Body of pancreas (tissue), 4 donors: ENCODE data around the gene JAKMIP2. TPM values are rescaled to one million over a fixed set of nuclear protein-coding genes. Genes with fewer than 3 reads are reported as not detected.

Experiments used
- ATAC-seq: fragments of 150-250 bp; one replicate; pipeline ENCODE4 v1.9.1; 2016
- DNase-seq, 4 donors: peaks; one replicate each; pipeline ENCODE4 v3.0.0-alpha.2; 2019
- H3K27ac ChIP-seq, 4 donors: fragments of 200-600 bp; sonication (generic); 1 replicate in 3 of 4; 2 replicates in 1 of 4; pipeline versions ENCODE4 v1.5.1 to v1.6.1; 2016 to 2019; ENCODE audit warnings: mild to moderate bottlenecking in 1 of 4, mixed read lengths in 1 of 4, moderate library complexity in 1 of 4
- H3K27me3 ChIP-seq, 2 donors: fragments of 200-600 bp; sonication (generic); one replicate each; pipeline ENCODE4 v1.6.0; 2016; ENCODE audit warnings: mild to moderate bottlenecking in 1 of 2
- H3K36me3 ChIP-seq, 2 donors: fragments of 200-600 bp; sonication (generic); replicated peaks in 1 of 2; 2 replicates each; pipeline ENCODE4 v1.5.1; 2016; ENCODE audit warnings: low read depth in 2 of 2; ENCODE audit not compliant: insufficient read depth in 1 of 2
- H3K4me1 ChIP-seq: fragments of 200-600 bp; sonication (generic); one replicate; pipeline ENCODE4 v1.6.0; 2016
- H3K4me3 ChIP-seq, 2 donors: fragments of 200-600 bp; sonication (generic); 1 replicate in 1 of 2; 2 replicates in 1 of 2; pipeline ENCODE4 v1.5.1; 2016 to 2019
- H3K9me3 ChIP-seq, 3 donors: fragments of 200-600 bp; sonication (generic); 1 replicate in 2 of 3; 2 replicates in 1 of 3; pipeline ENCODE4 v1.5.1; 2016
- POLR2A ChIP-seq, 3 donors: fragments of 450-650 bp; IDR thresholded peaks; one replicate each; pipeline ENCODE4 v1.6.1; 2016; ENCODE audit warnings: antibody characterized with exemption in 3 of 3, mild to moderate bottlenecking in 2 of 3
- WGBS, 2 donors: methylation state at CpG; one replicate each; pipeline ENCODE4 v1.1.5; 2017; 5-methylcytosine and 5-hydroxymethylcytosine counted together
- intact Hi-C: fragments of 100-400 bp; cut with DNase I; formaldehyde crosslinking; loops from one replicate; pipeline ENCODE4 v1.15.1; 2023
- total RNA-seq, 2 donors: library from RNA; depleted of rRNA; stranded (reverse); fragments of >200 nt; gene quantifications; one replicate each; pipeline ENCODE4 v1.1.0, GENCODE V29; 2016
- TF ChIP-seq, protein P1 (sequence below), 7 experiments: fragments of 450-650 bp in 4 of 7; fragments of 200-600 bp in 3 of 7; sonication (generic) in 3 of 7; IDR thresholded peaks; one replicate each; pipeline ENCODE4 v1.5.1; 2016 to 2019; ENCODE audit warnings: antibody characterized with exemption in 7 of 7

Gene JAKMIP2
- total RNA-seq, 2 donors from 2014 or later: 0.78 to 1.3 TPM

DNA sequence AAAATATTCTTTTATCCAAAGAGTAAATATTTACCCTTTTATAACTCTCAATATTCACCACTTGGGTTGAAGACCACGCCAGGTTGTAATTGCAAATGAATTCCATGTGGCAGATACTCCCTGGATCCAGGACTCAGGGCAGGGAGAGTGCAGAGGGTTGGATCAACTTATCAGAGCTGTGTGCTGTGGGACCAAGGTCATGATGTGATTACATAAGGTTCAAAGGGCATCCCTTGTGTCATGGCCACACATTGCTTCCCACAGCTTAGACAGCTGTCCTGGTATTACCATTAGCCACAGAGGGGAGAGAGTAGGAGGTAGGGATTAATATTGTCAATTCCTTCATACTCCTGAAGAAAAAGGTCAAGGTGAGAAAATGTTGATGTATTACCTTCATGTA is 133.9 kb downstream of the JAKMIP2 start:
- 73 to 76% methylated on average over 1 of the region's 1 CpG for WGBS, 2 donors
- TF ChIP-seq, protein P1, sequence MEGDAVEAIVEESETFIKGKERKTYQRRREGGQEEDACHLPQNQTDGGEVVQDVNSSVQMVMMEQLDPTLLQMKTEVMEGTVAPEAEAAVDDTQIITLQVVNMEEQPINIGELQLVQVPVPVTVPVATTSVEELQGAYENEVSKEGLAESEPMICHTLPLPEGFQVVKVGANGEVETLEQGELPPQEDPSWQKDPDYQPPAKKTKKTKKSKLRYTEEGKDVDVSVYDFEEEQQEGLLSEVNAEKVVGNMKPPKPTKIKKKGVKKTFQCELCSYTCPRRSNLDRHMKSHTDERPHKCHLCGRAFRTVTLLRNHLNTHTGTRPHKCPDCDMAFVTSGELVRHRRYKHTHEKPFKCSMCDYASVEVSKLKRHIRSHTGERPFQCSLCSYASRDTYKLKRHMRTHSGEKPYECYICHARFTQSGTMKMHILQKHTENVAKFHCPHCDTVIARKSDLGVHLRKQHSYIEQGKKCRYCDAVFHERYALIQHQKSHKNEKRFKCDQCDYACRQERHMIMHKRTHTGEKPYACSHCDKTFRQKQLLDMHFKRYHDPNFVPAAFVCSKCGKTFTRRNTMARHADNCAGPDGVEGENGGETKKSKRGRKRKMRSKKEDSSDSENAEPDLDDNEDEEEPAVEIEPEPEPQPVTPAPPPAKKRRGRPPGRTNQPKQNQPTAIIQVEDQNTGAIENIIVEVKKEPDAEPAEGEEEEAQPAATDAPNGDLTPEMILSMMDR (IDR thresholded peaks at IDR 0.05): no peak
- TF ChIP-seq POLR2A (IDR thresholded peaks at IDR 0.05): no peak
- Histone ChIP-seq H3K36me3 (no peaks in the 10 kb centered on the region), H3K27me3 (no peaks in the 10 kb centered on the region), H3K9me3 (no peaks in the 10 kb centered on the region), H3K27ac (no peak overlapping the region), H3K4me1 (no peaks in the 10 kb centered on the region), H3K4me3 (no peak overlapping the region)
- intact Hi-C loops: no loop called here
- DNase-seq: no peak
- no peak for ATAC-seq

DNA sequence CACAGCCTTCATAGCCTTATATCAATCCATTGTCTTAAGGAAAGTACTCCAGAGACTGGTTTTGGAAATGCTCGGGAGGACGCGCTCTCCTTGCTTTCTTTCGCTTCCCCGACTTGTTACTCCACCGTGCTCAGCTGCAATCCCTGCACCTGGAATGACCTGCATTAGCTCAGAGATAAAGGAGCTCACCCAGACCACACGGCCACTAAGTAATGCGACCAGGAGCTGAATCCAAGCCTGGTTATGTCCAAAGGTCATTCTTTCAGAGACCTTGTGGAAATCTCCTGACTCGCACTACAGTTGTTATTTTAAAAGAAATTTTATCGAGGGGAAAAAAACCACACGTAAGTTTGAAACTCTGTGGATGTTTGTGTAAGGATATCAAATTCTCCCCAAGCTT is 137.3 kb downstream of the JAKMIP2 start:
- DNase-seq (peak in 2 of 4 donors; percentile 34 to 50), ATAC-seq (peak; percentile 56)
- Histone ChIP-seq H3K36me3 (no peaks in the 10 kb centered on the region), H3K4me3 (no peak overlapping the region), H3K27me3 (no peaks in the 10 kb centered on the region), H3K27ac (no peak overlapping the region), H3K9me3 (no peaks in the 10 kb centered on the region), H3K4me1 (no peaks in the 10 kb centered on the region)
- TF ChIP-seq, protein P1 (IDR thresholded peaks at IDR 0.05): no peak
- TF ChIP-seq POLR2A (IDR thresholded peaks at IDR 0.05): no peak
- WGBS, 2 donors: 47 to 51% methylated on average over 11 of the region's 11 CpGs
- intact Hi-C loops: no loop called here

DNA sequence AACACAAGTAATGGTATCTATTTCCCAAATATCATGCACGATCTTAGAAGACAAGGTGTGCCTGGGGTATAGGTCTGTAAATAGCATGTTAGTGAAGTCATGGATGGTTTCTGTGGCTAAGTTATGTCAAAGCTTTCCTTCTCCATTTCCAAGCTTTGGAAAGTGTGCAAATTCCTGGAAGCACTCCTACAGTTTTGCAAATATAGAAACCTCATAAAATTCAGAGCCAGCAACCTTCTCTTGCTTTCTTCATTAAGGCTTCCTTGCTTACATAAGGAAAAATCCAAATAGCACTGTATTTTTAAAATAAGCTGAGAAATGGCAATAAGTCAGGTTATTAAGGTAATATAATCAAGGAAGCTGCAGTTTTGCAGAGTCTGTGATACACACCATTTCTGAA is 138.1 kb downstream of the JAKMIP2 start:
- ATAC-seq (no peak), DNase-seq (no peak)
- 90 to 97% methylated on average over 1 of the region's 1 CpG for WGBS, 2 donors
- intact Hi-C loops: no loop called here
- no peak for TF ChIP-seq POLR2A (IDR thresholded peaks at IDR 0.05)
- TF ChIP-seq, protein P1 (IDR thresholded peaks at IDR 0.05): no peak
- no peaks in the 10 kb centered on the region for H3K27me3 ChIP-seq
- H3K4me3 ChIP-seq: no peak overlapping the region
- H3K9me3 ChIP-seq: no peaks in the 10 kb centered on the region
- no peaks in the 10 kb centered on the region for H3K36me3 ChIP-seq
- peaks cover 1% of the 10 kb centered on the region for H3K4me1 ChIP-seq
- H3K27ac ChIP-seq: no peak overlapping the region

DNA sequence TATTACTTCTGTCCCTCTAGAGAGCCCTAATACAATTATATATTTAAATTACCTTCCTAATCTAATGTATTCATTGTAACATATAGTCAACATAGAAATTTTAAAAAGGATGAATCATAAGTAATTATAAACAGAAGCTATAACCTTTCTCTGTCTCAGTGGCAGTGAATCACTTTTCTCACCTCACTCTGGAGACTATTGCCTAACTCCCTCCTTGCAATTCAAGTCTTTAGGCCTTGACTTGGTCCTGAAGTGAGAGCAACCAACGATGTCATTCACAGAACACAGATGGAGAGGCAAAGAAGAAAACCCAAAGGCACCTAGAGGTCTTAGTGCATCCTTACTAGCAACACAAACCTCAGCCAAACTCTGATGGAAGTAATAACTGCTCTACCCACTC is 139.4 kb downstream of the JAKMIP2 start:
- no peak overlapping the region for H3K4me3 ChIP-seq
- DNase-seq (no peak), ATAC-seq (no peak)
- no peaks in the 10 kb centered on the region for H3K36me3 ChIP-seq
- H3K27ac ChIP-seq: no peak overlapping the region
- TF ChIP-seq POLR2A (IDR thresholded peaks at IDR 0.05): no peak
- TF ChIP-seq, protein P1 (IDR thresholded peaks at IDR 0.05): no peak
- H3K4me1 ChIP-seq: peaks cover 9% of the 10 kb centered on the region
- no peaks in the 10 kb centered on the region for H3K27me3 ChIP-seq
- 41 to 63% methylated on average over 1 of the region's 1 CpG for WGBS, 2 donors
- intact Hi-C loops: no loop called here
- H3K9me3 ChIP-seq: no peaks in the 10 kb centered on the region

DNA sequence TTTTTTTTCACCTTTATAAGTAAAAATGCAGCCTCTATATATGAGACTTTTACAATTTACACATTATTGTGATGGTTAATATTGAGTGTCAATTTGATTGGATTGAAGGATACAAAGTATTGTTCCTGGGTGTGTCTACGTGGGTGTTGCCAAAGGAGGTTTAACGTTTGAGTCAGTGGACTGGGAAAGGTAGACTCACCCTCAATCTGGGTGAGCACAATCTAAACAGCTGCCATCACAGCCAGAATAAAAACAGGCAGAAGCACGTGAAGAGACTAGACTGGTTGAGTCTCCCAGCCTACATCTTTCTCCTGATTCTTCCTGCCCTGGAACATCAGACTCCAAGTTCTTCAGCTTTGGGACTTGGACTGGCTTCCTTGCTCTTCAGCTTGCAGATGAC is 139.9 kb downstream of the JAKMIP2 start:
- 74 to 83% methylated on average over 3 of the region's 3 CpGs for WGBS, 2 donors

More for the DNA sequence above, 139.9 kb downstream of the JAKMIP2 start:
- ATAC-seq (no peak), DNase-seq (no peak)
- no peaks in the 10 kb centered on the region for H3K27me3 ChIP-seq
- H3K36me3 ChIP-seq: no peaks in the 10 kb centered on the region
- H3K4me1 ChIP-seq: peaks cover 9% of the 10 kb centered on the region
- H3K9me3 ChIP-seq: no peaks in the 10 kb centered on the region
- no peak overlapping the region for H3K27ac ChIP-seq
- no peak for TF ChIP-seq POLR2A (IDR thresholded peaks at IDR 0.05)
- TF ChIP-seq, protein P1 (IDR thresholded peaks at IDR 0.05): no peak
- intact Hi-C loops: no loop called here
- H3K4me3 ChIP-seq: no peak overlapping the region
